Measurements from ENCODE around the gene ATP9B. TPM values are rescaled to one million over a fixed set of nuclear protein-coding genes. Genes with fewer than 3 reads are reported as not detected.

The ATP9B gene
- total RNA-seq, 1 donor from 2014 or later = 33.2 TPM

- Histone ChIP-seq H4K20me1 (ENCODE audit: low read depth) (no peaks in the 10 kb centered on the region), H3K9ac (no peak overlapping the region), H3K4me1 (no peaks in the 10 kb centered on the region), H3F3A (ENCODE audit: low read depth) (no peaks in the 10 kb centered on the region), H2AFZ (replicated peaks) (no peak overlapping the region), H3K9me3 (ENCODE audit: low read depth) (no peaks in the 10 kb centered on the region), H3K79me2 (ENCODE audit: low read depth) (no peaks in the 10 kb centered on the region), H3K27me3 (no peaks in the 10 kb centered on the region), H3K4me2 (no peak overlapping the region), H3K27ac (no peak overlapping the region), H3K36me3 (no peaks in the 10 kb centered on the region), H3K4me3 (no peak overlapping the region)
- Mint-ChIP-seq H3K4me1 (no peaks in the 10 kb centered on the region), H3K4me3 (no peak overlapping the region), H3K9me3 (no peaks in the 10 kb centered on the region), H3K27me3 (ENCODE audit: insufficient read depth, low read depth) (no peaks in the 10 kb centered on the region), H3K27ac (no peak overlapping the region), H3K36me3 (peaks cover 5% of the 10 kb centered on the region)
- TF ChIP-seq CTCF (IDR thresholded peaks at IDR 0.05) (no peak), EZH2phosphoT487 (IDR thresholded peaks at IDR 0.05) (no peak), EZH2 (IDR thresholded peaks at IDR 0.05) (no peak)
- no peak for DNase-seq (ENCODE audit: low spot score)
Measured at GRCh38 chr18:79299272-79299671, 230.1 kb downstream of the ATP9B start.

GRCh38 chr18:79299711-79300110 lies 230.5 kb downstream of the ATP9B start:
- H3K9me3 Mint-ChIP-seq = no peaks in the 10 kb centered on the region
- H3K4me1 Mint-ChIP-seq = peaks cover 3% of the 10 kb centered on the region
- no peaks in the 10 kb centered on the region for H3F3A ChIP-seq (ENCODE audit: low read depth)
- no peaks in the 10 kb centered on the region for H4K20me1 ChIP-seq (ENCODE audit: low read depth)
- DNase-seq (ENCODE audit: low spot score) = no peak
- H3K27me3 ChIP-seq = no peaks in the 10 kb centered on the region
- peaks cover 2% of the 10 kb centered on the region for H3K36me3 Mint-ChIP-seq
- H3K4me2 ChIP-seq = no peak overlapping the region
- no peak overlapping the region for H3K27ac Mint-ChIP-seq
- no peaks in the 10 kb centered on the region for H3K27me3 Mint-ChIP-seq (ENCODE audit: insufficient read depth, low read depth)
- H3K9me3 ChIP-seq (ENCODE audit: low read depth) = no peaks in the 10 kb centered on the region
- no peak overlapping the region for H3K9ac ChIP-seq
- H3K36me3 ChIP-seq = no peaks in the 10 kb centered on the region
- H3K4me1 ChIP-seq = no peaks in the 10 kb centered on the region
- H2AFZ ChIP-seq (replicated peaks) = no peak overlapping the region
- TF ChIP-seq EZH2 (IDR thresholded peaks at IDR 0.05) = no peak
- TF ChIP-seq EZH2phosphoT487 (IDR thresholded peaks at IDR 0.05) = no peak
- TF ChIP-seq CTCF (IDR thresholded peaks at IDR 0.05) = no peak
- no peak overlapping the region for H3K27ac ChIP-seq
- no peaks in the 10 kb centered on the region for H3K79me2 ChIP-seq (ENCODE audit: low read depth)
- no peak overlapping the region for H3K4me3 ChIP-seq
- no peak overlapping the region for H3K4me3 Mint-ChIP-seq

GRCh38 chr18:79300413-79300812 lies 231.2 kb downstream of the ATP9B start:
- no peak overlapping the region for H3K4me3 Mint-ChIP-seq
- no peaks in the 10 kb centered on the region for H3K79me2 ChIP-seq (ENCODE audit: low read depth)
- no peak overlapping the region for H3K4me2 ChIP-seq
- no peaks in the 10 kb centered on the region for H3K27me3 Mint-ChIP-seq (ENCODE audit: insufficient read depth, low read depth)
- H2AFZ ChIP-seq (replicated peaks) = no peak overlapping the region
- no peaks in the 10 kb centered on the region for H3K4me1 ChIP-seq
- no peaks in the 10 kb centered on the region for H3F3A ChIP-seq (ENCODE audit: low read depth)
- no peaks in the 10 kb centered on the region for H3K36me3 ChIP-seq
- no peak overlapping the region for H3K27ac Mint-ChIP-seq
- no peaks in the 10 kb centered on the region for H3K27me3 ChIP-seq
- no peak for DNase-seq (ENCODE audit: low spot score)
- peaks cover 2% of the 10 kb centered on the region for H3K36me3 Mint-ChIP-seq
- H3K9me3 Mint-ChIP-seq = no peaks in the 10 kb centered on the region
- TF ChIP-seq EZH2 (IDR thresholded peaks at IDR 0.05) (no peak), CTCF (IDR thresholded peaks at IDR 0.05) (no peak), EZH2phosphoT487 (IDR thresholded peaks at IDR 0.05) (no peak)
- no peak overlapping the region for H3K27ac ChIP-seq
- no peak overlapping the region for H3K9ac ChIP-seq
- no peaks in the 10 kb centered on the region for H4K20me1 ChIP-seq (ENCODE audit: low read depth)
- no peak overlapping the region for H3K4me3 ChIP-seq
- H3K9me3 ChIP-seq (ENCODE audit: low read depth) = no peaks in the 10 kb centered on the region
- H3K4me1 Mint-ChIP-seq = peaks cover 7% of the 10 kb centered on the region
